IPS-NIHi11 (cell line): Measurements from ENCODE around the gene FRMD7.
"Not testable (repeated sequence)": the region's sequence is repeated elsewhere in the genome, so short reads cannot be mapped to it uniquely, and the experiment has no call there.

Experiments
- DNase-seq: peaks from one replicate; pipeline ENCODE4 v3.0.0; 2012; ENCODE audit warnings: mixed read lengths, low spot score

FRMD7 gene

DNA sequence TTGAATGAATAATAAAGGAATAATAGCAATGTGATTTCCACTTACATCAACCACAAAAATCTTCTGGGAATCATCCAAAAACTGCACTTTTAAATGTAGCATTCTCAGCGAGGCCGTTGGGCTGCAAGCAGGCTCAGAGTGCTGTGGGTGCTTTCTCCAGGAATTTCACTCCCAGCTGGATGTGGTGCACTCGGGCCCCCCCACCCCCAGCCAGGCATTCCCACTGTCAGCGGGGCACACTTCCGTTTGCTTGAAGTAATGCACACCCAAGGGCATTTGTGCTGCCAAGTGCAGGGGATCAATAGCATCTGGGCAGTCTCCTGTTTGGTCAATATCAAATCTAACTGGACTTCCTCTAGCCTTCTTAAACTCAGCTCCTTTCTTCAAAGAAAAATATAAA is at the start of gene FRMD7:
TSS of gene FRMD7 (minus strand) at position 278 of the 400 bp plus-strand sequence. CDS start at position 102, 176 bp downstream.
- DNase-seq = no peak

DNA sequence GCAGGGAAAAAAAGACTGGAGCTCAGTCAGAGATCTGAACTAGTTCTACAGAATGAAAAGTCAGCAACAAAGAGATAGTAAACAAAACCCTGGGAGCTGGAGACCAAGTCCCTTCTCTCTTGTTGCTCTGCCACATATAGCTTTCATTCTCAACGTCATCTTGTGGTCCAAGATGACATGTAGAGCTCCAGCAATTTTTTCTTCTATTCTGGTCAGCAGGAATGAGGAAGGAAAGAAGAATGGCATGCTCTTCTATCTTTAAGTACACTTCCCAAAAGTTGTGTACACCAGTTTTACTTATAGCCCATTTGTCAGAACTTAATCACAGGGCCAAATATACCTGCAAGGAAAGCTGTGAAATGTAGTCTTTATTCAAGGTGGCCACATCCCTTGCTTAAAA is 45.8 kb upstream of the FRMD7 start:
- DNase-seq = no peak

DNA sequence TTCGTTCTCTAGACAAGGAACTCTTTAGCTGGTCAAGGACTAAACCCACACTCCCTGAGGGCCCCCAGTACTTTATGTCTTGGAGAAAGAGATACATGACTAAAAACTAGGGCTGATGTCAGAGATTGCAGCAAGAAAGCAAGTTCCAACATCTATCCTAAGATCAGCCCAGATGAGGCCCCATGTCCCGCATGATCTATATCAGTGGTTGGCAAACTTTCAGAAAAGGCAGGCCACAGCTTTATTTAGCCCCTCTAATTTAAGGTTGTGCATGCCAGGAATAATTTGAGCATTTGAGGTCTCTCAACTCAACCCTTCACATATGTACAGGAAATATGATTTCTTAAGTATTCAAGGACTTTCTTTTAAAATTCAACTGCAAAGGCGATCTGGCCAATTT is 44.1 kb upstream of the FRMD7 start:
- no peak for DNase-seq

GRCh38 chrX:132171478-132171877 is 43.7 kb upstream of the FRMD7 start:
- DNase-seq = no peak

DNA sequence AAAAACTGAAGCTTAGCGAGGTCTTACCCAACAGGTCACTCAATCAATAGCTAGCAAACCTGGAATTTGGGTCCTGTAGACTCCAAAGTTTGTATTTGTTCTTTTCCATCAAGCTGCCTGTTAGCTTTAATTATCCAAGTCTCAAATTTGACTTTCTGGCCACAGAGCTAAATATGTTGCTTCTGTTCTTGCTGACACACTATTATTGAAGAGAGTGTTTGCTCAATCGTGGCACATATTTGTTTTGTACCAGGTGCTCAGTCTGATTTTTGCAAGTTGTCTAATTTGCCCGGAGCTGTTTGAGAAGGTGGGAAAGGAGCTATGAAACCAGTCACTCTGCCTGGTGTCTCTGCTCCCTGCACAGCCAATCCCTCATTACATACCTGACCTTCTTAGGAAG is 41.7 kb upstream of the FRMD7 start:
- no peak for DNase-seq

GRCh38 chrX:132165651-132166050 is 37.8 kb upstream of the FRMD7 start:
- DNase-seq = no peak

DNA sequence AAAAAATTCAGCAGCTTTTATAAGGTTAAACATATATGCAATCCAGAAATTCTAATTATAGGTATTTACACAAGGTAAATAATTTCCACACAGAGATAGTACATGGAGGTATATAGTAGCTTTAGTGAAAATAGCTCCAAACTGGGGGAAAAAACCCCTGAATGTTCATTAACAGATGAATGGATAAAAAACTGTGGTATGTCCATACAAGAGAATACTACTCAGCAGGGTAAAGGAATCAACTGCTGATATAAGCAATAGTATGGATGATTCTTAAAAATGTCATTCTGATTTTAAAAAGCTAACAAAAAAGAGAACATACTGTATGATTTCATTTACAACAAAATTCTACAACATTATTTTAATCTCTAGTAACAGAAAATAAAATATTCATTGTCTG is 37.2 kb upstream of the FRMD7 start:
- no peak for DNase-seq

DNA sequence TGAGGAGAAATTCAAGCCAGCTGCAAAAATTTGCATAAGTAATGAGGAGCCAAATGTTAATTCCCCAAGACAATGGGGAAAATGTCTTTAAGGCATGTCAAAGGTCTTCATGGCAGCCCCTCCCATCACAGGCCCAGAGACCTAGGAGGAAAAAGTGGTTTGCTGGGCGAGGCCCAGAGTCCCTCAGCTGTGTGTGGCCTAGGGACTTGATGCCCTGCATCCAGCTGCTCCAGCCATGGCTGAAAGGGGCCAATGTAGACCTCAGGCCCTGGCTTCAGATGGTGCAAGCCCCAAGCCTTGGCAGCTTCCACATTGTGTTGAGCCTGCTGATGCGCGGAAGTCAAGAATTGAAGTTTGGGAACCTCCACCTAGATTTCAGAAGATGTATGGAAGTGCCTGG is 35.3 kb upstream of the FRMD7 start:
- DNase-seq = not testable (repeated sequence)

DNA sequence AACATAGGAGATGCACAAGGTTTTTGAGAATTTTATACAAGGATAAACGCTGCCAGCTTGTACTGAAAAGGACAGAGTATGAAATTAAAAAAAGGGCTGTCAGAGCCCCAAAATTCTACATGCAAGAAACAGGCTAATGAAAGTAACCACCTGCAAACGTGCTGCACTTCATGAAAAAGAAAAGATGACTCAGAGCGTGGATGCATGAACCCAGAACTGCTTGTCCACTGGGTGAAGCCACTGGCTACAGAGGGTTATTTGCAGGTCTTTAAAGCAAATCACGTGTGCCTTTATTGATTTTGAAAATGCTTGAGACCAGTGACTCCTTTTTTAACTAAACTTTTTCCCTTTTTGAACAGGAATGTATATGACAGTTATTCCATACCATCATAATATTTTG is 25.3 kb upstream of the FRMD7 start:
- DNase-seq = no peak

DNA sequence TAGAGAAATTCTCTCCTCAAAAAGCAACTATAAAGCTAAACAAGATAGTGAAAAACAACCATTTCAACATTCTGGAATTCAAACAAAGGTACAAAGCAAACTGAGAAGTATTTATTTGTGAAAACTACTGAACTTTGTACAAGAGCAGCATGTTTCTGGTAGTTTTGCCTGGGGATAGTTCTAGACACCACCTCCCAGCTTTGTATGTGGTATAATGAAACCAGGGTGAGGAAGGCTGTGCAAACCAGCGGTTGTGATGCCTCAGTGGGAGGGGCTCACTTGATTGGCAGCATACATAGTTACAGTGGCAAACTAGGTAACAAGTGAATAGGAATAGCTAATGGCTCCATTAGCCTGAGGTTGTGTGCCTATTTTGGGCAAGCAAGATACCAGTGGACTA is 18.6 kb upstream of the FRMD7 start:
- peak; percentile 10 for DNase-seq

- no peak for DNase-seq
These were observed 16.2 kb upstream of the FRMD7 start for GRCh38 chrX:132144061-132144460.

DNA sequence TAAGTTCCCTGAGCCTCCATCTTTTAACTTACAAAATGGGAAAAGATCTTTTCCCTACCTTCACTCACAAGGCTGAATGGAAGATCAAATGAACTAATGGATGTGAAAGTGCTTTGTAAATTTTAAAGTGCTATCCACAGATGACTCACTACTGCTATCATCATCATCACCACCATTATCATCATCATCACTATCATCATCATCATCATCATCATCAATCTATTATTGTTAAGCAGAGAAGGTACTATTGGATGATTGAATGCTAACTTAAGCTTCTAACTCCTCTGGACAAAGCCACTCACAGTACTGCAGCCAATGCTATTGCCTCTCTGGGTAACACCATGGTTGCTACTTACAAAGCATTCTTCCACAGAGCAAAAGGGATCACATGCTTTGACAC is 1.9 kb downstream of the FRMD7 start:
- DNase-seq = no peak

DNA sequence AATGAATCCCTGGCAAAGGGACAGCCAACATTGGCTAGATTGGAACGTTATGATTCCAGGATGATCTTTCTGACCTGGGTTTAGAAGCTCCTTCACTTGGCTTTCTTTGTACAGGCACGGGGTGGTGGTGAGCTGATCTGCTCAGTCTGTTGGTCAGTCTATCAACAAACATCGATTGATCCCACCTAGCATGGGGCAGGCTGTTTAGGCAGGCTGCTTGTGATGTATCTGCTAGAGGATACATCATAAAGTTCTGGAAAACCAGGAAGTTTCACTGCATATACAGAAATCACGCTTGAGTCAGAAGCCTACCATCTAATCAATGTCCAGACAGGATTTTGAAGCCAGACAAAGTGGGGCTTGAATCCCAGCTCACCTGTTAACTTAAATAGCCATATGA is 6.9 kb downstream of the FRMD7 start:
- DNase-seq = no peak

DNA sequence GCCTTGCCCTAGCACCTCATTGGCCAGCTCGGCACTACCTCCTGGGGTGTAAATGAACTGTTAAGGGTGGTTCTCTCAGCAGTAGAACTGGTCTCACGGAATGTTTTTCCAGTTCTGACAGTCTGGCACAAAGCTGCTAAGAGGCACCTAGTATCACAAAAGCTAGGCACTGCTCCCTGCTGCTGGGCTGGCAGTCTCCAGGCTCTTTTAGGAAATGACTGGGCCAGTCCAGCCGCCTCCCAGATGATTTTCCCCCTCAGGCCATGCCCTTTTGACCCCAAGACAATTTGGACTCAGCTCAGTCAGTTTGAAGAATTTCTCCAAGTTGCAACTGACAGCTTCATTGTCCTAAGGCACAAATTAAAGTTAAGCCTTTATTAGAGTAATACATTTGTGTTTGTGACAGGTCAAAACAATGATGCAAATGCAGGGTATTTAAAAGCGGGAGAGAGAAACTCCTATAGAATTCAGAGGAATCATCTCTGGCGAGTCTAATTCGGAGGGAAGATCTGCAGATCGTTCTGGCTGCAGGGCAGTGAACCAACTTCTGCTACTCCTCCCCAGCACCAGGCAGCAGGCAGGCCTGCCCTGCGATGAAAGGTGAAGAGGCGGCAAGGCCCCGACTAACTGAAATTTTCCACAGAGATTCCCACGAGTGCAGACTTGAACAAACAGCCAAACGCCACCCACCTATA is 7.9 kb downstream of the FRMD7 start:
- DNase-seq = peak; percentile 16

DNA sequence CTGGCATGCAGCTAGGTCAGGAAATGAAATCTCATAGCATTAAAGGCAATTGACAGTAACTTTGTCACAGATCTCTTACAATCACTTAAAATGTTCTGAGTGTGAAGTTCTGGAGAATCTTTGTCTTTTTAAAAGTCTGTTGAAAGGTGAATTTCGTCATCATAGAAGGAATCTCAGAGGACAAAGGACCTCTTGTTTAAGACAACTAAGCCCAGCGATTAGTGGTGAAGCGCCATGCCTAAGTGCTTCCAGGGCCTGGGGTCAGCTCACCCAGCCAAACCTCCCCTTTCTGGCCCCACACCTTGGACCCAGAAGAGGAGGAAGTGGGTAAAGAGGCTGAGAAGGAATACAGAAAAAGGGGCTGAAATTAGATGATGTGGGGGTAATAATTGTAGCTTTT is 8.5 kb downstream of the FRMD7 start:
- no peak for DNase-seq

DNA sequence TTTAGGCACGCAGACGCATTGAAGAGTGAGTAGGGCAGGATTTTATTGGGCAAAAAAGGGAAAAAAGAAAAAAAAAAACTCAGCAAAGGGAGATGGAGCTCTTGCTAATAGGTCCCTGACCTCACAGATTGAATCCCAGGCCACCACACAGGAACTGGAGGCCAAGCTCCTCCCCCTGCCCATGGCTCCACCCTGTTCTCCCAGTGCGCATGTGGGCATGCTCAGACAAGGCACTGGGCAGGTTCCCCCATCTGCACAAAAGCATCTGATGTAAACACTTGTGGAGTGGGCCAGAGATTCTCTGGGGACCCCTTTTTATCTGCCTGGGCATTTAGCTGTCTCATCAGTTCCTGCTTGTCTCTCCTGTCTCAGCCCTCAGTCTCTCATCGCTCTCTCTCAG is 9.5 kb downstream of the FRMD7 start:
- no peak for DNase-seq

DNA sequence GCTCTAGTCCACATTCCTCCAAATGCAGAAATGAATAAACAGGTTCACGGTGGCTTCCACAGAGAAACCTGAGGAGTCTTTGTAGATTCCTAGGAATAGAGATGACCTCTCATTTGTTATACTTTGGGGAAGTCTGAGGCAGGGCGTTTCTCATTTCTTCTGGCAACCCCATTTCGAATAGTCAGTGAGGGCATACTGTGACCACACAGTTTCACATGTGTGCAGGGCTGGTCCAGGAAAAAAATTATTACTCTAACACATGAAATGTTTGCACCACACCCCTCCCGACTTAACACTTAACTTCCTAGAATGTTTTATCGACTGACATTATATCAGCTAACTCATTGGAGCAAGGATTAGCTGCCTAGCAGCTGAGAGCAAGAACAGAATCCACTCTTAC is 12.0 kb downstream of the FRMD7 start:
- DNase-seq = no peak

DNA sequence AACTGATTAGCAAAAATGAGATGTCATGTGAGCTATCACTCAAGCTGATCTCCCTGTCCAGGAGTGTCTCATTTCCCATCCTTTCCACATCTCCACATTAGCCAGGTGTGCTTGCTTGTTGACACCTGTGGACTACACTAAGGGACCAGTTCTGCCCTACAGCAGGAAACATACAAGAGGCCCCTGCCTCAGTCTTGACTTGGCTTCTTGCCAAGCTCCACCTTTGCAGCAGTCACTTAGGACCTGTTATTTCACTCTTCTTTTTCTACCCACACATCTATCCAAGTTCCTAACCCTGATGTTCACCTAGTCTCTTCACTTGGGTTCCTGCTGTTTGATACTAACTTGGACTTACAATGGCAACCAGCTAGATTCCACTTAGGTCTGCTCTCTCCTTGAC is 13.2 kb downstream of the FRMD7 start:
- DNase-seq = no peak

DNA sequence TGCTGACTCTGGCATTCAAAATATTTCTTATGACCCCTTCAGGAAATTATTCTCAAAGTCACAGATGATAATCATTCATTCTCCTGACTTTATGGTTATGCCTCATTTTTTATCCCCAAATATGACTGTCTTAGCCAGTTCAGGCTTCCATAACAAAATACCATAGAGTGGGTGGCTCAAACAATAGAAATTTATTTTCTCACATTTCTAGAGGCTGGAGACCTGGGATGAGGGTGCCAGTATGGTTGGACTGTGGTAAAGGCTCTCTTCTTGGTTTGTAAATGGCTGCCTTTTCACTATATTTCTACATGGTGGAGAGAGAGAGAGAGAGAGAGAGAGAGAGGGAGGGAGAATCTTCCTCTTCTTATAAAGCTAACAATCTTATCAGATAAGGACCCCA is 20.5 kb downstream of the FRMD7 start:
- no peak for DNase-seq

GRCh38 chrX:132101799-132102198 is 26.0 kb downstream of the FRMD7 start:
- no peak for DNase-seq

DNA sequence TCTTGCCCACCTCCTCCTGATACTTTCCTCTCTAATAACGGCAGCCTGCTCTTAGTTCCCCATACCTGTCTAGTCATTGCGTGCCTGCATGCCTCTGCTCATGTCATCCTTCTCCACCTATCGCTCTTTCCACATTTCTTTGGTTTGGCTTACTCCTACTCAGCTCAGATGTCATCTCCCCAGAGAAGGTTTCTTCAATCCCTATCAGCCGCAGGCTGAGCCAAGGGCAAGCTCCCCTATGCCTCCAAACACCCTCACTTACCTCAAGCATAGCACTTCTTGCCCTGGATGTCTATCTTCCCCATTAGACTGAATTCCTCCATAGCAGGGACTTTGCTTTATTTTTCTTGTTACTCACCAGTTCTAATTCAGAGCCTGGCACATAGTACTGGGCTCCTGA is 26.6 kb downstream of the FRMD7 start:
- DNase-seq = no peak

DNA sequence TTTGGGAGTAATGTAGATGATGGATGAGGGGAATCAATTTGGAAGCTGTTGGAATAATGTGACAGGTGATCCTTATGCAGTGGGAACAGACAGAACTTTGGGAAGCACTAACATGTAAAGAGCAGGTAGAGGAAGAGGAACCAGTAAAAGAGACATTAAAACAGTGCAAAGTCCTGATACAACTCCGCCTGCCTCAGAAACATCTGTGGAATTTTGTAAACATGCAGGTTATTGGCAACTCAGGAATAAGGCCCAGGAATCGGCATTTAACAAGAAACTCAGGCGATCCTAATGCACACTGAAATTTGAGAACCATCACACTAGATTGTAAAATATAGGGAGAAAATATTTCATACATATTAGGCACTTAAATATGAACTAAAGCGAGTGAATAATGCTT is 29.1 kb downstream of the FRMD7 start:
- DNase-seq = not testable (repeated sequence)

GRCh38 chrX:132094164-132094563 is 33.7 kb downstream of the FRMD7 start:
- no peak for DNase-seq

DNA sequence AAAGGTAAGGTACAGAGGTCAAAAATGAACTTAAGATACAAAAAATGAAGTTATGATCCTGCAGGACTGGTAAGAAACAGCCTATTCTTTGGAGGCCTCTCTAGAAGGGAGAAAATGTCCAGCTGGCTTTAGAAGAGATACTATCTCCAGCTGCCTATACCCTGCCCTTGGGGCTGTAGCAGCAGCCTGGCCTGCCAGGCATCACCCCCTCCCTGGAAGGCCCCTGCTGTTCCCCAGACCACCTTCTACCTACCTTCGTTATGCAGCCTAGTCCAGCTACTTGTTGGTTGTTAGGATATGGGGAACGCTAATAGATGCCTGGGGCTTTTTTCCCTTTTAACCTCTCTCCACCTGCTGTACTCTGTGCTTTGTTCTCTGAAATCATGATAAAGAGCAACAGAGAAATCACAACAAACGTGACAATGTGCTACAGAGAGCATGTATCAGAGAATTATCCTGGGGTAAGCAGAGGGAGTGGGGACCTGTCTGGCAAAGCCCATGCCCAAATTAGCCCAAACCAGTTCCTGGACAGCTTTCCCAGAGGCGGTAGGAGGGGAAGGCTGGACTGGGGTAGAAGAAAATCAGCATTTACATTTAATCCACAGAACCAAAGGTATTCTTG is 34.5 kb downstream of the FRMD7 start:
- no peak for DNase-seq
